ENCODE data around the gene SNTG2.

SNTG2 gene

DNA sequence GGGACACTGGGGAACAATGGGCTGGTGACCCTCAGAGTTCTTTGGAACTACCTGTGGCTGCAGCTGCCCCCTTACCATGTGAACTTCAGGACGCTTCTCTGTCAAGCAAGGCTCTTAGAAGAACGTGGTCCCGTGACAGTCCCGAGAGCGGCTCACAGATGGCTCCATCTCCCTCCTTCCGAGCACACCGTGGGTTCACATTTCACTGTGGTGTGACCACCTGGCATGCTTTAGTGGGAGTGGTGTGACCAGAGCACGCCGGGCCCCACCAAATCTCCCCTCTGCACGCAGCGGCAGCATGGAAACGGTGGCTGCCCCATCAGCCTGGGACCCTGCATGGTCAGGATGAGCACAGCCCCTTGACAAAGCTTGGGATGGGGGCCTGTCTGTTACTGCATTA is 452.9 kb downstream of the SNTG2 start:
- no peak for DNase-seq (ENCODE audit: low read depth)
- TF ChIP-seq, protein P1, sequence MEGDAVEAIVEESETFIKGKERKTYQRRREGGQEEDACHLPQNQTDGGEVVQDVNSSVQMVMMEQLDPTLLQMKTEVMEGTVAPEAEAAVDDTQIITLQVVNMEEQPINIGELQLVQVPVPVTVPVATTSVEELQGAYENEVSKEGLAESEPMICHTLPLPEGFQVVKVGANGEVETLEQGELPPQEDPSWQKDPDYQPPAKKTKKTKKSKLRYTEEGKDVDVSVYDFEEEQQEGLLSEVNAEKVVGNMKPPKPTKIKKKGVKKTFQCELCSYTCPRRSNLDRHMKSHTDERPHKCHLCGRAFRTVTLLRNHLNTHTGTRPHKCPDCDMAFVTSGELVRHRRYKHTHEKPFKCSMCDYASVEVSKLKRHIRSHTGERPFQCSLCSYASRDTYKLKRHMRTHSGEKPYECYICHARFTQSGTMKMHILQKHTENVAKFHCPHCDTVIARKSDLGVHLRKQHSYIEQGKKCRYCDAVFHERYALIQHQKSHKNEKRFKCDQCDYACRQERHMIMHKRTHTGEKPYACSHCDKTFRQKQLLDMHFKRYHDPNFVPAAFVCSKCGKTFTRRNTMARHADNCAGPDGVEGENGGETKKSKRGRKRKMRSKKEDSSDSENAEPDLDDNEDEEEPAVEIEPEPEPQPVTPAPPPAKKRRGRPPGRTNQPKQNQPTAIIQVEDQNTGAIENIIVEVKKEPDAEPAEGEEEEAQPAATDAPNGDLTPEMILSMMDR (IDR thresholded peaks at IDR 0.05; ENCODE audit: insufficient read depth, low read depth, low read length, missing control alignments) = no peak
- no peak overlapping the region for H3K4me3 ChIP-seq (ENCODE audit: low read depth, low read length)

DNA sequence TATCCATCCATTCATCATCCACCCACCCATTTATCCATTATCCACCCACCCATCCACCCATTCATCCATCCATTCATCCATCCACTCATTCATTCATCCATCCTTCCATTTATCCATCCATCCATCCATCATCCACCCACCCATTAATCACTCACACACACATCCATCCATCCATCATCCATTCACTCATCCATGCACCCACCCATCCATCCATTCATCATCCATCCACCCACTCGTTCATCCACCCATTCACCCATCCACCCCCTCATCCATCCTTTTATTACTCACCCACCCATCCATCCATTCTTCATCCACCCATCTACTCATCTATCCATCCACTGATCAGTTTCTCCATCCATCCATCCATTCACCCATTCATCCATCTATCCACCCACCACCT is 454.5 kb downstream of the SNTG2 start:
- no peak for DNase-seq (ENCODE audit: low read depth)
- TF ChIP-seq, protein P1 (IDR thresholded peaks at IDR 0.05; ENCODE audit: insufficient read depth, low read depth, low read length, missing control alignments) = no peak
- H3K4me3 ChIP-seq (ENCODE audit: low read depth, low read length) = no peak overlapping the region

DNA sequence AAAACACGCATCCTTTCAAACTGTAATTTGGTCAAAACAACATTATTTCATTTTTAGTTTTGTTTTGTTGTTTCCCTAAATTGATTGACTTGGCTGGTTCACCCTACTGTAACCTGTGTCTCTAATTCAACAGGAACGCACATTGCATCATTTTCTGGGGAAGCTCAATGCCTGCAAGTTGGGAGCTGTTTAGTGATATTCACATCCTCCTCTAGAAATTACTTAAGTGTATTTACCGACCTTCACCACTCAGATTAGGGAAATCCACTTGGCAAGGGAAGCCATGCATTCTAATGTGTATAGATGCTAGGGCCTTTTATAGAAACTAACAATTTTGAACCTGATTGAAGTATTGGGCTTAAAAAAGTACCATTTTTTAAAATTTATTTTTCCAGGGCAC is 455.3 kb downstream of the SNTG2 start:
- TF ChIP-seq, protein P1 (IDR thresholded peaks at IDR 0.05; ENCODE audit: insufficient read depth, low read depth, low read length, missing control alignments) = no peak
- H3K4me3 ChIP-seq (ENCODE audit: low read depth, low read length) = no peak overlapping the region
- DNase-seq (ENCODE audit: low read depth) = no peak

GRCh38 chr2:1406434-1406833 is 455.8 kb downstream of the SNTG2 start:
- H3K4me3 ChIP-seq (ENCODE audit: low read depth, low read length) = no peak overlapping the region
- TF ChIP-seq, protein P1 (IDR thresholded peaks at IDR 0.05; ENCODE audit: insufficient read depth, low read depth, low read length, missing control alignments) = no peak
- no peak for DNase-seq (ENCODE audit: low read depth)

- DNase-seq (ENCODE audit: low read depth) = no peak
- TF ChIP-seq, protein P1 (IDR thresholded peaks at IDR 0.05; ENCODE audit: insufficient read depth, low read depth, low read length, missing control alignments) = no peak
- no peak overlapping the region for H3K4me3 ChIP-seq (ENCODE audit: low read depth, low read length)
Observed at GRCh38 chr2:1407950-1408675, 457.5 kb downstream of the SNTG2 start.

- H3K4me3 ChIP-seq (ENCODE audit: low read depth, low read length) = no peak within 1 kb of the TSS
- TF ChIP-seq, protein P1 (IDR thresholded peaks at IDR 0.05; ENCODE audit: insufficient read depth, low read depth, low read length, missing control alignments) = no peak
- no peak for DNase-seq (ENCODE audit: low read depth)
Observed at GRCh38 chr2:1413156-1413710, 462.6 kb downstream of the SNTG2 start, which contains the start of gene TPO. Gene TPO, plus strand, starts transcription at chr2:1413463. Its CDS starts 946 bp downstream, at chr2:1414409.

All from GM12865 (cell line).